HG03196 (cell line): Measurements from ENCODE around the gene PRPF8.

ENCODE experiments used
- ATAC-seq: cut with Tn5 transposase; IDR thresholded peaks from one replicate; pipeline ENCODE4 v1.9.1; 2021; ENCODE audit not compliant: unreplicated experiment

Gene PRPF8

GRCh38 chr17:1627982-1628855, 56.4 kb downstream of the PRPF8 start, which contains the start of gene SLC43A2:
Gene SLC43A2 (minus strand): TSS chr17:1628834. CDS start chr17:1627874, 960 bp downstream.
- ATAC-seq: peak; percentile 45

DNA sequence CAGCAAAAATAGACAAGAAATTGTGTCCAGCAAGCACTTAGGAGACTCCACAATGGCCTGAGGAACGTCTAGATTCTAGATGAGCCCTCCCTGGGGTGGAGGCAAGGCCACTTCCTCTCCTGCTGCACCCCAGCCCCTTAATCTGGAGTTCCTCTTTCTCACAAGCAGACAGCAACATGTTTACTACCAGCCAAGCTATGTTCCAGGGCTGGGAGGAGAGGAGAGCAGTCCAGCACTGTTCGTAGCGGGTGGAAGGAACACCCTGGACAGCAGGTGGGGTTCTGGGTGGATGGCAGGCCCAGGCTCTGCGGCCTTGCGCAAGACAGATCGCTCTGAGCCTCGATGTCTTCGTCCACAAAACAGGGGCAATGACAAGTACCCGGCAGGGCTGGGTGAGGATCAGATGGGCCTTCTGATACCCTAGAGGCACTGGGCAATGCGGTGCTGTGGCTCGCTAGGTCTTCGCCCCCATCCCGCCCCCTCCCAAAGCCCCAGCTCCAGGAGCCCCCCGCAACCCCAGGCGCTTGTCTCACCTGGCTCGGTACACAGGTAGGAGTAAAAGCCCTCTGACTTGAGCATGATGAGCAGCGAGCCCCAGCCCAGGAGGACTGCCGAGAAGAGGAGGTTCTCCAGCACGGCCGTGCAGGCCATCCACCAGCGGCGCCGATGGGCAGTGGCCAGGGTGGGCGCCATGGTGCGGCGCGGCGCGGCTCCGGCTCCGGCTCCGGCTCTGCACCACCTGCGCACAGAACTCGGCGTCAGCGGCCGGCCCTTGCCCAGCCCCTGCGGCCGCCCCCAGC, 57.3 kb downstream of the PRPF8 start:
- ATAC-seq: no peak

GRCh38 chr17:1626333-1626732, 58.3 kb downstream of the PRPF8 start:
- ATAC-seq: no peak

DNA sequence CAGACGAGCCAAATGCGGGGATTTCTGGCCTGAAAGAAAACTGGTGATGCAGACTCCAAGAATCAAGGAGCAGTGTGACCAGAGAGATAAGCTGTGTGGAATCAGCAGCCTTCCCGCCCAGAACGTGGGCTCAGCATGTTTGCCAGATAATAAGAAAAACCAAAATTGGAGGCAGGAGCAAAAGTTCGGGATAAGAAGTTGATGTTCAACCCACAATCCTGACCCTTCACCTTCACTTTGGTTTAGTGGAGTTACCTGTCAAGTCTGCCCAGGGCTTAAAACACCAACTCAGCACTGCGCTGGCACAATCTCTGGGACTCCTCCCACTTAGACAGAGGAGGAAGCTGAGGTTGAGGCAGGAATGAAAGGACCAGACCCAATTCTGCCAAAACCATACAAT, 59.1 kb downstream of the PRPF8 start:
- no peak for ATAC-seq

- ATAC-seq: no peak
These were observed 59.6 kb downstream of the PRPF8 start for GRCh38 chr17:1625053-1625452.

DNA sequence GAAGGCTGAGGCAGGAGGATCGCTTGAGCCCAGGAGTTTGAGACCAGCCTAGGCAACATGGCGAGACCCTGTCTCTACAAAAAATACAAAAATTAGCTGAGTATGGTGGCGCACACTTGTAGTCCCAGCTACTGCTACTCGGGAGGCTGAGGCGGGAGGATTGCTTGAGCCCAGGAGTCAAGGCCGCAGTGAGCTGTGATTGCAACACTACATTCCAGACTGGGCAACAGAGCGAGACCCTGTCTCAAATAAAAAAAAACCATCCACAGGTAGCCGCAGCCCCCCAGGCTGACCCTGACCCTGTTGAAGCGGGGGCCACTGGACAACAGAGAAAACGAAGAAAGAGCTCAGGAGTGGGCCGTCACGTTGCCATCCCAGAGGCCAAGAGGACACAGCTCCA, 60.0 kb downstream of the PRPF8 start:
- no peak for ATAC-seq

- ATAC-seq: no peak
These were observed 61.5 kb downstream of the PRPF8 start for GRCh38 chr17:1623057-1623630.

DNA sequence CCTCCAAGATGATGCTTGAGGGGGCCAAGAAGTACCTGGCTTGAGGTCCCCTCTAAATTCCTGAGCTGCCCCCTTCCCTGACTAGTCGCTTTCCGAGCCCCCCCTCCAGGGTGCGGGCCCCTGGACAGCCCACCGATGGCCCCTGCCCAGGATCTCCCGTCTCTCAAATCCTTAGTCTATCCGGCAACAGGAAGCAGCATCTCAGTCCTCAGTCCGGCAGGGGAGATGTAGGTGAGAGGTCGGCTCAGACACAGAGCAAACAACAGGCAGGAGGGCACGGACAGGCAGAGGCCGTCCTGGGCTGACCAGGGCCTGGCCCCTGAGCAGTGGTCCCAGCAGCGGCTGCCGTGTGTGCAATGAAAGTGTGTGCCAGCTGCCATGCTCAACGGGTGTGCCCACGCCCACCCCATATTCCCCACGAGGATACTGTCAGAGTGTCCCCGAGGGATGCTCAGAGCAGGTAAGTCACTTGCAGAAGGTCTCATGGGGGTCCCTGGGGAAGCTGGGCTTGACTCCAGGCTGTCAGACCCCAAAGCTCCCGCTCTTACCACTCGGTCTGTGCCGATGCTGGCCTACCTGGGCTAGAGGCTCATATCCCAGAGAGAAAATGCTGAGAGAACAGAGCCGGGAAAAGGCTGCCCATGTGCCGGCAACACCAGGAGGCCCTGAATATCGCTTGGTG, 63.3 kb downstream of the PRPF8 start:
- no peak for ATAC-seq

DNA sequence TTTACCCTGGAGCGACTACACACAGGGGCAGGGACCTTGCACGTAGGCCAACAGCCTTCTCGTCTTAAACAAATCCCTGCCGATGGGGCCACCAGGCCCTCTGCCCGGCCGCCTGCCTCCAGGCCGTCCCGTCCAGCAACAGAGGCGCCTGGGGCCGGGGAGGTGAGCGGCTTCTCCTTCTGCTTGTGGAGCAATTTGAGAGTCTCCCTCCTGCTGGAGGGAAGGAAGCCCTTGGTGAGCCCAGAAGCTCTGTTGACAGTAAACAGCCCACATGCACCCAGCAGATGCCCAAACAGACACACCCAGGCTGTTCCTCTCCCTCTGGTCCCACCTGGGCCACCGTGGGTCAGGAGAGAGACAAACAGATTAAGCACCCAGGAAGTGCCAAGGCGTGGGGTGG, 64.2 kb downstream of the PRPF8 start:
- ATAC-seq: no peak

DNA sequence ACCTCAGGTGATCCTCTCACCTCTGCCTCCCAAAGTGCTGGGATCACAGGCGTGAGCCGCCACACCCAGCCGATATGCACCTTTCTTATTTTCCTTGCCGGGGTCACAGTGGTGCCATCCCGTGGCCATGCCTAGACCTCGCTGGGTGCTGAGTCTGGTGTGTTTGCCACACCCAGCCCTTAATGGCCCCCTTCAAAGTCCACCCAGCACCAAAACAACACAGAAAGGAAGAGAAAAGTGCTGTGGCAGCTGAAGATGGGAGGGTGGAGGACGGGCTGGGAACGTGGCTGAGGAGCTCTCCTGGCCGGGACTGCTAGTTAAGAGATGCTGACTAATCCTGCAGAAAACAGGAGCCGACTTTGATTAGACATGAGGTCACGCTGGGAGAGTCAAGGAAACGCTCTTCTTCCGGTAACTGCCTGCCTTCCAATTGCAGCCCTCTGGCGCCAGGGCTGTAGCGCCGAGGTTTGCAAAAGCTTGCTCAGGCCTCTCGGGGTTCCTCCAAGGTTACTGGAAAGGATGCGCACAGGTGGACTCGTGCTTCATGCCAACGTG, 67.0 kb downstream of the PRPF8 start:
- ATAC-seq: no peak

DNA sequence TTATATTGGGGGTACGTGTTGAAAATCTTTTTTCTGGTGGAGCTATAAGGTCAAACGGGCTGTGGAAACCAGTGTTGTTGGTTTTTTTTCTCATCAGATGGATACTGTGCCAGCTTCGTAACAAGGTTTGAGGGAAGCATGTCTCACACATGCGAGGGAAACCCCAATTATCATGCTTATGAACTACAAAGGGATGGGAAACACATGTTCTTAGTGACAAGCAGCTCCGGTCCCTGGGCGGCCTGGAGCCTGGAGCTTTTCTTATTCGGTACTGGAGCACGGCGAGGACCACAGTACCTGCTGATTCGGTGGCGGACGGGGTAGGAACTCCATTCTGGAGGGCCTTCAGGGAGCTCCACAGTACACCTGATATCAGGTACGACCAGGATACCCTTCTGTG, 68.6 kb downstream of the PRPF8 start:
- no peak for ATAC-seq

GRCh38 chr17:1612400-1612799, 72.3 kb downstream of the PRPF8 start:
- ATAC-seq: no peak

DNA sequence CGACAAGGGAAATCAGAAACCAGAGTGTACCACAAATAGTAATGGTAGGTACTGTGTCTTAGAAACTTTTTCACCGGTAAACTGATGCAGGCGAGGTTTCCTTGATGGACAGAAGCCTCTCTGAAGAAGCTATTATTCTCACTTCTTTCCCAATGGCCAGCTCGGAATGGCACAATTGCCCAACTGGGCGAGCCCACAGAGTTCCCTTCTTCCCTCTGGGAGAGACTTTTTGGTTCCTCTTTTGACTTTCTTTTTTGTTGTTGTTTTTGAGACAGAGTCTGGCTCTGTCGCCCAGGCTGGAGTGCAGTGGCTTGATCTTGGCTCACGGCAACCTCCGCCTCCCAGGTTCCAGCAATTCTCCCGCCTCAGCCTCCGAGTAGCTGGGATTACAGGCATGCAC, 73.0 kb downstream of the PRPF8 start:
- ATAC-seq: no peak

- ATAC-seq: no peak
These were observed 76.0 kb downstream of the PRPF8 start for GRCh38 chr17:1608676-1609075.

GRCh38 chr17:1607971-1608320, 76.7 kb downstream of the PRPF8 start:
- no peak for ATAC-seq

- no peak for ATAC-seq
These were observed 78.2 kb downstream of the PRPF8 start for GRCh38 chr17:1606352-1606985.

- ATAC-seq: no peak
These were observed 78.9 kb downstream of the PRPF8 start for GRCh38 chr17:1605681-1606351.

GRCh38 chr17:1604831-1605528, 79.7 kb downstream of the PRPF8 start:
- ATAC-seq: no peak

DNA sequence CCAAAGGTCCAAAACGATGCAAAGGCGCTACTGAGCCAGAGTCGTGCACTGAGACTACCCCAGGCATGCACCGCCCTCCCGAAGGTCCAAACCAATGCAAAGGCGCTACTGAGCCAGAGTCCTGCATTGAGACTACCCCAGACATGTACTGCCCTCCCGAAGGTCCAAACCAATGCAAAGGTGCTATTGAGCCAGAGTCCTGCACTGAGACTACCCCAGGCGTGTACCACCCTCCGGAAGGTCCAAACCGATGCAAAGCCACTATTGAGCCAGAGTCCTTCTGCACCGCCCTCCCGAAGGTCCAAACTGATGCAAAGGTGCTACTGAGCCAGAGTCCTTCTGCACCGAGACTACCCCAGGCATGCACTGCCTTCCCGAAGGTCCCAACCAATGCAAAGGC, 83.1 kb downstream of the PRPF8 start:
- no peak for ATAC-seq
